Measurements from ENCODE around the gene EFNB2. TPM values are rescaled to one million over a fixed set of nuclear protein-coding genes. Genes with fewer than 3 reads are reported as not detected.

Gene EFNB2
- total and polyA plus RNA-seq, 2 of the 8 experiments (the other 6 are each of a cell fraction or from before 2014, with no cell fraction given) = 8.2 to 12.0 TPM

DNA sequence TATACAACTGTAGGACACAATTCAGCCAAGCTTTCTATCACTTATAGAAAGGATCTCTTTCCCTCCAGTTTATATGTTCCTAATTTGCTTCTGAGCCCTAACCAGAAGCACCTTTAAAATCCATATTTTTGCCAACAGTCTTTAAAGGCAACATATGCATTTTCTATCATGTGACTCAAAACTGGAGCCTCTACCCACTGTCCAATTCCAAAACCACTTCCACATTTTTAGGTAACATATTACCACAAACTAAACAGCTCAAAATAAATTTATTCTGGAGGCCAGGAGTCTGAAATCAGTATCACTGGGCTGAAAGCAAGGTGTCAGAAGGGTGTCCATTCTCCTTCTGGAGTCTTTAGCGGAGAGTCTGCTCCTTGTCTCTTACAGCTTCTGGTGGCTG, 15.9 kb upstream of the EFNB2 start:
- Histone ChIP-seq H3K14ac (ENCODE audit: insufficient read length) (no peak overlapping the region), H3K23me2 (ENCODE audit: low read depth, low read length) (no peaks in the 10 kb centered on the region), H3K79me2 (ENCODE audit: control insufficient read depth in 1 of 2, insufficient read depth in 2 of 2, low read length in 2 of 2) (peaks cover 3 to 100% of the 10 kb centered on the region in 2 experiments; a peak in 3 of 4 replicates), H3K4ac (replicated peaks; ENCODE audit: insufficient read length, low read depth, low read length) (no peak overlapping the region), H2AFZ (ENCODE audit: low read length) (no peak overlapping the region), H3K4me3 (ENCODE audit: extremely low read depth in 1 of 4, insufficient read depth in 2 of 4, low read depth in 3 of 4, low read length in 4 of 4) (no peak overlapping the region), H2BK12ac (ENCODE audit: low read depth, low read length) (no peak overlapping the region), H4K20me1 (replicated peaks in 1 of 2; ENCODE audit: control insufficient read depth in 1 of 2, insufficient read depth in 2 of 2, low read length in 2 of 2) (peaks cover 8 to 16% of the 10 kb centered on the region in 2 experiments), H2BK20ac (ENCODE audit: low read length) (no peak overlapping the region), H2BK120ac (replicated peaks; ENCODE audit: low read depth, low read length) (no peak overlapping the region), H3K4me2 (ENCODE audit: insufficient read depth in 1 of 2, low read depth in 2 of 2, low read length in 2 of 2) (no peak overlapping the region), H4K5ac (ENCODE audit: insufficient read length, low read depth, low read length) (no peak overlapping the region), H2AK5ac (ENCODE audit: low read depth, low read length) (no peak overlapping the region), H3K18ac (ENCODE audit: extremely low read depth, low read length) (no peak overlapping the region), H2BK15ac (ENCODE audit: low read length) (no peak overlapping the region), H3K27me3 (replicated peaks in 1 of 4; ENCODE audit: control insufficient read depth in 3 of 4, extremely low read depth in 1 of 4, insufficient read depth in 3 of 4, low read length in 3 of 4) (no peaks in the 10 kb centered on the region), H2BK5ac (ENCODE audit: low read depth, low read length) (no peak overlapping the region), H4K91ac (replicated peaks; ENCODE audit: insufficient read length, low read length) (no peak overlapping the region), H3K9me3 (ENCODE audit: insufficient read depth in 2 of 2, low read depth in 1 of 2, low read length in 1 of 2) (no peaks in the 10 kb centered on the region), H3K27ac (ENCODE audit: low read depth, low read length) (no peak overlapping the region), H3K4me1 (replicated peaks in 1 of 4; ENCODE audit: control insufficient read depth in 3 of 4, insufficient read depth in 4 of 4, low read length in 3 of 4) (no peaks in the 10 kb centered on the region), H3K56ac (replicated peaks; ENCODE audit: insufficient read length, low read depth, low read length) (no peak overlapping the region), H3K79me1 (ENCODE audit: low read depth, low read length) (no peaks in the 10 kb centered on the region), H3K23ac (ENCODE audit: insufficient read length) (no peak overlapping the region), H3K9ac (replicated peaks in 1 of 4; ENCODE audit: extremely low read depth in 1 of 4, low read depth in 3 of 4, low read length in 3 of 4) (no peak overlapping the region), H4K8ac (ENCODE audit: extremely low read depth, insufficient read depth, low read length) (no peak overlapping the region), H3K36me3 (ENCODE audit: control insufficient read depth in 2 of 4, insufficient read depth in 4 of 4, low read length in 3 of 4) (peaks cover 8 to 82% (median 41%) of the 10 kb centered on the region in 4 experiments)
- CTCF ChIA-PET (ENCODE audit: partially characterized antibody) = interaction anchor here (0.9 to 1.7 kb wide), 3 partner anchors 10 to 15 kb away, joined by 3 to 6 read pairs (median 3); partner anchors contain the start of gene EFNB2
- POLR2A ChIA-PET (ENCODE audit: partially characterized antibody) = interaction anchor here (0.5 to 2.4 kb wide), 3 partner anchors 9 to 15 kb away, joined by 3 to 8 read pairs (median 6); partner anchors contain the start of gene EFNB2
- WGBS, 2 experiments (ENCODE audit: extremely low coverage in 1 of 2, insufficient coverage in 1 of 2, insufficient read length in 1 of 2, insufficient replicate concordance in 2 of 2, low coverage in 1 of 2, low lambda C conversion rate in 2 of 2, missing lambda C conversion rate in 1 of 2) = 95% methylated on average over 1 of the region's 1 CpG; no CpG with 5 or more reads in 1 of the 2 experiments
- FAIRE-seq (no peak), DNase-seq (ENCODE audit: low read depth in 1 of 2, low spot score in 2 of 2) (no peak)
- no peak for TF ChIP-seq ASH2L (IDR thresholded peaks at IDR 0.05; ENCODE audit: low read length)
- TF ChIP-seq HDAC2 (IDR thresholded peaks at IDR 0.05; ENCODE audit: borderline replicate concordance in 1 of 2, low read depth in 2 of 2, low read length in 2 of 2) = no peak
- TF ChIP-seq TAF7 (optimal IDR thresholded peaks at IDR 0.05; ENCODE audit: borderline replicate concordance, low read depth, low read length) = no peak

All from H1 (cell line).